PC-9 (cell line): ENCODE data around the gene TMEM260. TPM values are rescaled to one million over a fixed set of nuclear protein-coding genes. Genes with fewer than 3 reads are reported as not detected.

Source experiments
- BruUV-seq: library from RNA; stranded (reverse); fragments of 400-500 nt; replicated peaks from 2 replicates; lab custom pipeline; 2021; lab: Mats Ljungman, UMichigan
- CTCF ChIA-PET: fragments of 300-600 bp; sonication (Branson Sonifier 250); formaldehyde crosslinking; loops from one replicate; lab custom pipeline; 2022; ENCODE audit warnings: antibody characterized with exemption; lab: Charles Lee
- POLR2A ChIA-PET: fragments of 300-600 bp; sonication (Branson Sonifier 250); formaldehyde crosslinking; loops from one replicate; lab custom pipeline; 2022; ENCODE audit warnings: antibody characterized with exemption; ENCODE audit not compliant: unreplicated experiment; lab: Charles Lee
- DNase-seq, 2 experiments: peaks; one replicate each; pipeline versions ENCODE4 v3.0.0 to v3.0.0-alpha.2; 2015 to 2022; ENCODE audit warnings: mixed read lengths in 1 of 2
- H2AFZ ChIP-seq: fragments of 200-600 bp; sonication (generic); 2 replicates; pipeline ENCODE4 v1.8.1; 2017; ENCODE audit warnings: antibody characterized with exemption
- H3F3A ChIP-seq: fragments of 200-600 bp; sonication (generic); 2 replicates; pipeline ENCODE4 v1.8.1; 2017; ENCODE audit warnings: antibody characterized with exemption, mild to moderate bottlenecking, low read depth; ENCODE audit not compliant: insufficient read depth
- H3K27ac ChIP-seq: fragments of 200-600 bp; sonication (generic); 2 replicates; pipeline ENCODE4 v1.6.1; 2016; ENCODE audit warnings: mixed run types
- H3K27me3 ChIP-seq: fragments of 200-600 bp; sonication (generic); 2 replicates; pipeline ENCODE4 v1.6.1; 2016; ENCODE audit warnings: low read depth, mixed run types; ENCODE audit not compliant: insufficient read depth
- H3K36me3 ChIP-seq: fragments of 200-600 bp; sonication (generic); 2 replicates; pipeline ENCODE4 v1.6.1; 2016; ENCODE audit warnings: low read depth, mixed run types
- H3K4me1 ChIP-seq: fragments of 200-600 bp; sonication (generic); replicated peaks from 2 replicates; pipeline ENCODE4 v1.6.1; 2016; ENCODE audit warnings: mixed run types; ENCODE audit not compliant: insufficient read depth
- H3K4me2 ChIP-seq: fragments of 200-600 bp; sonication (generic); 2 replicates; pipeline ENCODE4 v1.6.1; 2017; ENCODE audit warnings: mixed run types
- H3K4me3 ChIP-seq: fragments of 200-600 bp; sonication (generic); 2 replicates; pipeline ENCODE4 v1.6.1; 2016; ENCODE audit warnings: mixed run types
- H3K79me2 ChIP-seq: fragments of 200-600 bp; sonication (generic); 2 replicates; pipeline ENCODE4 v1.6.1; 2017; ENCODE audit warnings: low read depth, mixed run types
- H3K9me2 ChIP-seq: fragments of 200-600 bp; sonication (generic); 2 replicates; pipeline ENCODE4 v1.8.1; 2017; ENCODE audit warnings: mild to moderate bottlenecking; ENCODE audit not compliant: insufficient read depth
- H3K9me3 ChIP-seq: fragments of 200-600 bp; sonication (generic); 2 replicates; pipeline ENCODE4 v1.8.1; 2016; ENCODE audit warnings: low read depth; ENCODE audit not compliant: insufficient read depth
- H4K20me1 ChIP-seq: fragments of 200-600 bp; sonication (generic); 2 replicates; pipeline ENCODE4 v1.8.1; 2017; ENCODE audit not compliant: insufficient read depth
- CTCF ChIP-seq: fragments of 200-600 bp; sonication (generic); conservative IDR thresholded peaks from 2 replicates; pipeline ENCODE4 v1.6.1; 2017; ENCODE audit warnings: mixed run types, antibody characterized with exemption, mild to moderate bottlenecking, moderate library complexity
- EZH2 ChIP-seq: fragments of 200-600 bp; sonication (generic); IDR thresholded peaks from 2 replicates; pipeline ENCODE4 v1.8.0; 2017; ENCODE audit warnings: antibody characterized with exemption, low read depth
- intact Hi-C: fragments of 100-400 bp; cut with micrococcal nuclease; formaldehyde crosslinking; loops from one replicate; pipeline ENCODE4 v1.10.0; 2022; ENCODE audit not compliant: unreplicated experiment
- total RNA-seq: library from RNA; stranded (reverse); gene quantifications from 2 replicates; pipeline ENCODE4 v1.2.3, GENCODE V29; 2021

Gene TMEM260
- total RNA-seq, 1 experiment from 2014 or later: 12.4 TPM

- peak in 1 of 2 experiments; percentile 80 for DNase-seq
- POLR2A ChIA-PET: no interaction called here
- no peak overlapping the region for H2AFZ ChIP-seq
- H3K79me2 ChIP-seq: no peaks in the 10 kb centered on the region
- H3K27me3 ChIP-seq: no peaks in the 10 kb centered on the region
- CTCF ChIA-PET: no interaction called here
- intact Hi-C loops: no loop called here
- H3K36me3 ChIP-seq: no peaks in the 10 kb centered on the region
- no peaks in the 10 kb centered on the region for H4K20me1 ChIP-seq
- peaks cover 5% of the 10 kb centered on the region; the same call in 1 of the 2 replicates for H3K4me1 ChIP-seq
- TF ChIP-seq EZH2 (no peak), CTCF (no peak)
- peak overlapping the region; percentile 35 for H3K4me2 ChIP-seq
- no peaks in the 10 kb centered on the region for H3K9me2 ChIP-seq
- H3K9me3 ChIP-seq: no peaks in the 10 kb centered on the region
- no peaks in the 10 kb centered on the region for H3F3A ChIP-seq
- H3K27ac ChIP-seq: no peak overlapping the region
- H3K4me3 ChIP-seq: no peak overlapping the region
- BruUV-seq: no TSS peak
Observed at GRCh38 chr14:56676042-56676441, 96.4 kb downstream of the TMEM260 start.

GRCh38 chr14:56678838-56679237 lies 99.2 kb downstream of the TMEM260 start:
- no peaks in the 10 kb centered on the region for H3K79me2 ChIP-seq
- BruUV-seq: no TSS peak
- POLR2A ChIA-PET: no interaction called here

GRCh38 chr14:56686416-56686815 lies 106.8 kb downstream of the TMEM260 start:
- no peaks in the 10 kb centered on the region for H4K20me1 ChIP-seq
- CTCF ChIA-PET: interaction anchor here (0.6 kb wide), 1 partner anchor 8 kb away, joined by 5 read pairs; no protein-coding TSS in a partner anchor
- no peaks in the 10 kb centered on the region for H3K9me2 ChIP-seq
- intact Hi-C loops: no loop called here
- H3K9me3 ChIP-seq: no peaks in the 10 kb centered on the region
- no peak overlapping the region for H2AFZ ChIP-seq
- H3K4me1 ChIP-seq: peaks cover 10% of the 10 kb centered on the region
- POLR2A ChIA-PET: no interaction called here
- no peak overlapping the region for H3K4me3 ChIP-seq
- H3K36me3 ChIP-seq: no peaks in the 10 kb centered on the region
- no peak overlapping the region for H3K27ac ChIP-seq
- TF ChIP-seq CTCF: peak; percentile 60
- TF ChIP-seq EZH2: no peak
- H3K27me3 ChIP-seq: no peaks in the 10 kb centered on the region
- DNase-seq: peak in 1 of 2 experiments; percentile 43
- no peaks in the 10 kb centered on the region for H3K79me2 ChIP-seq
- peaks cover 10% of the 10 kb centered on the region; the same call in 1 of the 2 replicates for H3F3A ChIP-seq
- H3K4me2 ChIP-seq: peak overlapping the region; percentile 16; the same call in 1 of the 2 replicates
- no TSS peak for BruUV-seq

More at GRCh38 chr14:56678838-56679237, 99.2 kb downstream of the TMEM260 start:
- H3K4me1 ChIP-seq: peaks cover 5% of the 10 kb centered on the region; the same call in 1 of the 2 replicates
- no peak overlapping the region for H3K4me3 ChIP-seq
- H4K20me1 ChIP-seq: no peaks in the 10 kb centered on the region
- no peaks in the 10 kb centered on the region for H3K36me3 ChIP-seq
- no peak for TF ChIP-seq EZH2
- no peak overlapping the region for H3K4me2 ChIP-seq
- CTCF ChIA-PET: no interaction called here
- H3K27ac ChIP-seq: no peak overlapping the region
- no peak overlapping the region for H2AFZ ChIP-seq
- no peaks in the 10 kb centered on the region for H3F3A ChIP-seq
- H3K9me3 ChIP-seq: no peaks in the 10 kb centered on the region
- intact Hi-C loops: no loop called here
- no peak for DNase-seq
- no peaks in the 10 kb centered on the region for H3K27me3 ChIP-seq
- no peaks in the 10 kb centered on the region for H3K9me2 ChIP-seq

GRCh38 chr14:56687123-56687522 lies 107.5 kb downstream of the TMEM260 start:
- ChIA-PET CTCF (interaction anchor here (0.6 kb wide), 1 partner anchor 8 kb away, joined by 5 read pairs; no protein-coding TSS in a partner anchor), POLR2A (no interaction called here)
- Histone ChIP-seq H3K79me2 (no peaks in the 10 kb centered on the region), H3K27ac (no peak overlapping the region), H3K4me3 (no peak overlapping the region), H3K4me2 (peak overlapping the region; percentile 16; the same call in 1 of the 2 replicates), H2AFZ (no peak overlapping the region), H3K4me1 (peaks cover 10% of the 10 kb centered on the region), H3K9me2 (no peaks in the 10 kb centered on the region), H3K27me3 (no peaks in the 10 kb centered on the region), H3F3A (peaks cover 10% of the 10 kb centered on the region; the same call in 1 of the 2 replicates), H3K36me3 (no peaks in the 10 kb centered on the region), H4K20me1 (no peaks in the 10 kb centered on the region), H3K9me3 (no peaks in the 10 kb centered on the region)
- intact Hi-C loops: no loop called here
- no TSS peak for BruUV-seq
- DNase-seq: peak in 1 of 2 experiments; percentile 71
- TF ChIP-seq CTCF (no peak), EZH2 (no peak)
